AG10803 (cell line): ENCODE results near the gene KCNIP4.

Experiments used
- DNase-seq: peaks from one replicate; pipeline ENCODE4 v3.0.0; 2010; ENCODE audit warnings: low read depth
- H3K4me3 ChIP-seq: 2 replicates; pipeline ENCODE4 v1.5.1; 2011; ENCODE audit warnings: mild to moderate bottlenecking, low read length, control low read depth
- TF ChIP-seq, protein P1 (sequence below): conservative IDR thresholded peaks from 2 replicates; pipeline ENCODE4 v1.5.1; 2011; ENCODE audit warnings: mild to moderate bottlenecking, low read length, control low read depth, inconsistent platforms

KCNIP4 gene

DNA sequence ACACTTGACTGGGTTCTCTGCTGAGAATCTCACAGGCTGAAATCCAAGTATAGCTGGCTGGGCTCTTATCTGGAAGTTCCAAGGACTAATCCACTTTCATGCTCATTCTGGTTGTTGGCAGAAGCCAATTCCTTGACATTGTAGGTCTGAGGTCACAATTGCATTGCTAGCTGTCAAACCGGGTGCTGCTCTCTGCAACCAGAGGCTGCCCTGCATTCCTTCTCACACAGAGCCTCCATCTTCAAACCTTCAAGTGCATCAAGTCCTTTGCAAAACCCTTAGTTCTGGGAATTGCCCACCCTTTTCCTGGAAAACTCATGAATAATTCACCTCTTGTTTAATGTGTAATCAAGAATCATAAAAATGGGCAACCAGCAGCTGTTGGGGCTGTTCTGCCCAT lies 404.2 kb downstream of the KCNIP4 start:
- DNase-seq: no peak
- TF ChIP-seq, protein P1, sequence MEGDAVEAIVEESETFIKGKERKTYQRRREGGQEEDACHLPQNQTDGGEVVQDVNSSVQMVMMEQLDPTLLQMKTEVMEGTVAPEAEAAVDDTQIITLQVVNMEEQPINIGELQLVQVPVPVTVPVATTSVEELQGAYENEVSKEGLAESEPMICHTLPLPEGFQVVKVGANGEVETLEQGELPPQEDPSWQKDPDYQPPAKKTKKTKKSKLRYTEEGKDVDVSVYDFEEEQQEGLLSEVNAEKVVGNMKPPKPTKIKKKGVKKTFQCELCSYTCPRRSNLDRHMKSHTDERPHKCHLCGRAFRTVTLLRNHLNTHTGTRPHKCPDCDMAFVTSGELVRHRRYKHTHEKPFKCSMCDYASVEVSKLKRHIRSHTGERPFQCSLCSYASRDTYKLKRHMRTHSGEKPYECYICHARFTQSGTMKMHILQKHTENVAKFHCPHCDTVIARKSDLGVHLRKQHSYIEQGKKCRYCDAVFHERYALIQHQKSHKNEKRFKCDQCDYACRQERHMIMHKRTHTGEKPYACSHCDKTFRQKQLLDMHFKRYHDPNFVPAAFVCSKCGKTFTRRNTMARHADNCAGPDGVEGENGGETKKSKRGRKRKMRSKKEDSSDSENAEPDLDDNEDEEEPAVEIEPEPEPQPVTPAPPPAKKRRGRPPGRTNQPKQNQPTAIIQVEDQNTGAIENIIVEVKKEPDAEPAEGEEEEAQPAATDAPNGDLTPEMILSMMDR: no peak
- no peak overlapping the region for H3K4me3 ChIP-seq

DNA sequence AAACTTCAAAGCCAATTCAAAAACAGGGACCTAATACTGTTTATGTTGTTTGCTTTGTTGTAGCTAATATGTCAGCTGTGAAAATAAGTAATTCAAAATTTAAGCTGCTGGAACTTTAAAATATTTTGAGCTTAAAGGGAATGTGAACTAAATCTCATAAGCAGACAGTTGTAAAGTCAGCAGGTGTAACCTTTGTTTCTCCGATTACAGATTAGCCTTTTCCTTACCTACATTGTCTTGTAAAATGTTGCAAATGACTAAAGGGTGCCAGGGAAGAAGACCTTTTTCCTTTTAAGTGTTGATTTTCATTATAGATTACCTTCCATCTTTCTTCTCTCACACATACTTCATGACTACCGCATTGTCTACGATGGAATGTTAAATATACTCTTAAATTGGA lies 405.1 kb downstream of the KCNIP4 start:
- no peak for DNase-seq
- H3K4me3 ChIP-seq: no peak overlapping the region
- TF ChIP-seq, protein P1: no peak

DNA sequence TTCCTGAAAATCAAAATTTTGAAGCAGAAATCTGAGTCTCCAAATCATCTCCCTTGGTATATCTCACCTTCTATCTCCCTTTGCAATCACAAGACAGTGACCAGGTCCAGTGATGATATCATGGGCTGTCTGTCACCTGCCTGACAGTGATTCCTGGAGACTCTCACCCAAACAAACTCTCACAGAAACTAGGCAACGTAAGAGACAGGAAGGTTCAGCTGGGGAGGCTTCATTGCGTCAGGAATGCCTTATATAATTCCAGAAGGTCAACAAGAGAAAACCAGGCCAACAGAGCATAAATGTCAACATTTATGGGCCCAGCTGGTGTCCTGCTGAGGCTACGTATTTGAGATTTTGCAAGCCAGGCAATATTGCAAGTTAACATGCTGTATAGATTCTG lies 412.7 kb downstream of the KCNIP4 start:
- TF ChIP-seq, protein P1: no peak
- no peak overlapping the region for H3K4me3 ChIP-seq
- no peak for DNase-seq

DNA sequence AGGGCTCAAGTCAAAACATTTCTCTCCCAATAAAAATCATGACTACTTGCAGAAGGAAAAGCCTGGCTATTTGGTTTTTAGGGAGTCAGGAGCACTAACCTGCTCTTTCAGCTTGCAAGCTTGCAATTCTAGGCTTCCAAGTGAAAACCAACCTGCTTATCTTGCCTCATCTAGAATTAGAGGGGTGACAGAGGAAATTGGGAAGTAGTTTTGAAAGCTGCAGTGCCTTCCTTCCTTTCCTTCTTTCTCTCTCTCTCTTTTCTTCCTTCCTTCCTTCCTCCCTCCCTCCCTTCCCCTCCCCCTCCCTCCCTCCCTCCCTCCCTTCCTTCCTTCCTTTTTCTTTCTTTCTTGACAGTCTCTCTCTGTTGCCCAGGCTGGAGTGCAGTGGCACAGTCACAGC lies 417.5 kb downstream of the KCNIP4 start:
- H3K4me3 ChIP-seq: no peak overlapping the region
- DNase-seq: no peak
- TF ChIP-seq, protein P1: no peak

DNA sequence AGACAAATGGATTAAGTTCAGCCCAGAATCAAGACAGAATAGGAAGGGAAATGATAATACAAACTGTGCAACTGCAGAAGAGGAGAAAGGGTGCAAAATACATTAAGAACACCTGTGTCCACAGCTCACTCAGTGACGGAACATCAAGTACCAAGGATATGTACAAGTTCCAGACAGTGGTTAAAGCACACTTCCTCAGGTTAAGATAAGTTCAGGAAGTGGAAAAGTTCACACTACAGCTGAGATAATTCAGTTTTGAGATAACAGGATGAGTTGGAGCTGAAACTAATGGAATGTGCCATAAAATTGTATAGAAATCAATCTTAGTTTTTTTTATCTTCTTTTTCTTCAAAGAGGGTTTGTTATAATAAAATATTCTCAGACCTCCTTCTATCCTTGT lies 419.4 kb downstream of the KCNIP4 start:
- TF ChIP-seq, protein P1: no peak
- DNase-seq: no peak
- H3K4me3 ChIP-seq: no peak overlapping the region

DNA sequence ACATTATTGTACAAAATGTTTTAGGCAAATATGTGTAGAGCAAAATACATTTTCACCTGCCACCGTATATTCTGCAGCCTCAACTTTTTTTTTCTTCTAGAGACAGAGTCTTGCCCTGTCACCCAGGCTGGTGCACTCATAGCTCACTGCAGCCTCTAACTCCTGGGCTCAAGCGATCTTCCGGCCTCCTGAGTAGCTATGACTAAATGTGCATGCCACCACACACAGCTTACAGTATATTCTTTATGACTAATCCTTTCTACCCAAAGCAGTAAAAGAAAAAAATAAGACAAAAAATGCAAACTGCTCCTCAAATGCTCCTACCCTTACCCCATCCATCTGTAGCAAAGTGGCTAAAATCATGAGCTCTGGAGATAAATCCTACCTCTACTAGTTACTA lies 426.3 kb downstream of the KCNIP4 start:
- TF ChIP-seq, protein P1: no peak
- DNase-seq: no peak
- no peak overlapping the region for H3K4me3 ChIP-seq

DNA sequence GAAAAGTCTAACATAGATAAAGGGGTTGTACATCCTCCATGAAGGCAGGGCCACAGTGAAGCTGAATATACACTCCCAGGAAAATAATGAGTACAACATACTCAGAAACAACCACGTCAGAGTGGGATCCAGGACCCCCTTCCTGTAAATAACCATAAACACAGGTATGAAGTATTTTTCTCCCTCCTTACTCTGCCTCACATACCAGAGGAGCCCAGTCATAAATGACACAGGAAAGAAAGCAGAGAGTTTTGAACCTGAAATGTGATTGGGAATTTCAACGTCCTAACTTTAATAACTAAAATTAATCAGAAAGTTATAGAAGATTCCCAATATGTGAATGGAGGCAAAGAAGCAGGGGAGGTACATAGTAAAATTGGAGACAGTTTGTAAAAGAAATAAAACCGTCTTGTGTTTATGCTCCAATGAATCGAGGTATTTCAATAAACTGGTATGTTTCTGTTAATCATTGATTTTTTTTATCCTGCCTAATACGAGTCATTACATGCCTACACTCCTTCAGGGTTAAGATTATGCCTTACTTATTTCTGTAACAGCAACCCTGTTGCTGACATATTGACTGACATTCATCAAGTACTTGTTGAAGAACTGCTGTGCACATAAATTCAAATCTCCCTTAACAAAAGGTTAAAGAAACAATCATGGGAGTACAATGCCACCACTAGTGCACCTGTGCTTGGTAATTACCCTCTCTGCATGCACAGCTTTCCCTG lies 431.3 kb downstream of the KCNIP4 start:
- no peak overlapping the region for H3K4me3 ChIP-seq
- TF ChIP-seq, protein P1: no peak
- no peak for DNase-seq
